Measurements from ENCODE around the gene BMP7. TPM values are rescaled to one million over a fixed set of nuclear protein-coding genes. Genes with fewer than 3 reads are reported as not detected.

Gene BMP7
- total RNA-seq, 3 donors from 2014 or later (not counting 1 experiment from before 2014, with no cell fraction given) = not detected

GRCh38 chr20:57287007-57287880 lies 20.8 kb upstream of the BMP7 start:
- Mint-ChIP-seq H3K36me3 (no peaks in the 10 kb centered on the region), H3K27me3 (ENCODE audit: low read depth in 2 of 2) (peaks cover 42 to 71% of the 10 kb centered on the region in 2 donors), H3K4me1 (peaks cover 0 to 4% of the 10 kb centered on the region in 2 donors), H3K4me3 (no peak overlapping the region), H3K27ac (no peak overlapping the region), H3K9me3 (no peaks in the 10 kb centered on the region)
- DNase-seq = no peak
- Histone ChIP-seq H3K9me3 (ENCODE audit: control insufficient read depth, insufficient read depth, low read length) (no peaks in the 10 kb centered on the region), H3K4me3 (ENCODE audit: low read length) (no peak overlapping the region), H3K4me1 (ENCODE audit: control insufficient read depth, insufficient read depth, low read length) (no peaks in the 10 kb centered on the region), H3K27ac (ENCODE audit: low read length) (no peak overlapping the region), H3K36me3 (ENCODE audit: control insufficient read depth, insufficient read depth, low read length) (no peaks in the 10 kb centered on the region), H3K27me3 (ENCODE audit: control insufficient read depth, insufficient read depth, low read length) (no peaks in the 10 kb centered on the region)
- TF ChIP-seq, protein P1, sequence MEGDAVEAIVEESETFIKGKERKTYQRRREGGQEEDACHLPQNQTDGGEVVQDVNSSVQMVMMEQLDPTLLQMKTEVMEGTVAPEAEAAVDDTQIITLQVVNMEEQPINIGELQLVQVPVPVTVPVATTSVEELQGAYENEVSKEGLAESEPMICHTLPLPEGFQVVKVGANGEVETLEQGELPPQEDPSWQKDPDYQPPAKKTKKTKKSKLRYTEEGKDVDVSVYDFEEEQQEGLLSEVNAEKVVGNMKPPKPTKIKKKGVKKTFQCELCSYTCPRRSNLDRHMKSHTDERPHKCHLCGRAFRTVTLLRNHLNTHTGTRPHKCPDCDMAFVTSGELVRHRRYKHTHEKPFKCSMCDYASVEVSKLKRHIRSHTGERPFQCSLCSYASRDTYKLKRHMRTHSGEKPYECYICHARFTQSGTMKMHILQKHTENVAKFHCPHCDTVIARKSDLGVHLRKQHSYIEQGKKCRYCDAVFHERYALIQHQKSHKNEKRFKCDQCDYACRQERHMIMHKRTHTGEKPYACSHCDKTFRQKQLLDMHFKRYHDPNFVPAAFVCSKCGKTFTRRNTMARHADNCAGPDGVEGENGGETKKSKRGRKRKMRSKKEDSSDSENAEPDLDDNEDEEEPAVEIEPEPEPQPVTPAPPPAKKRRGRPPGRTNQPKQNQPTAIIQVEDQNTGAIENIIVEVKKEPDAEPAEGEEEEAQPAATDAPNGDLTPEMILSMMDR (IDR thresholded peaks at IDR 0.05) = no peak
- intact Hi-C loops (cut with micrococcal nuclease) = no loop called here
- ATAC-seq = no peak
- 63% methylated on average over 10 of the region's 14 CpGs for WGBS (ENCODE audit: insufficient coverage)

DNA sequence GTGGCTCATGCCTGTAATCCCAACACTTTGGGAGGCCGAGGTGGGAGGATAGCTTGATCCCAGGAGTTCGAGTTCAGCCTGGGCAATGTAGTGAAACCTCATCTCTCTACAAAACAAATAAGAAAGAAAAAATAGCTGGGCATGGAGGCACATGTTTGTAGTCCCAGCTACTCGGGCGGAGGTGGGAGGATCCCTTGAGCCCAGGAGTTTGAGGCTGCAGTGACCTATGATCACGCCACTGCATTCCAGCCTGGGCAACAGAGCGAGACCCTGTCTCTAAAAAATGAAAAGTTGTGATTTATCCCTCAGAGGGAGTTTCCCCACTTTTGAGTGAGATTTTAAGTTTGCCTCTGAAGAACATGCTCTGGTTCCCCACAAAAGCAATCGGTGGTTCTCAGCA lies 17.4 kb upstream of the BMP7 start:
- Mint-ChIP-seq H3K9me3 (no peaks in the 10 kb centered on the region), H3K4me3 (no peak overlapping the region), H3K27me3 (ENCODE audit: low read depth in 2 of 2) (peaks cover 34 to 64% of the 10 kb centered on the region in 2 donors), H3K4me1 (peaks cover 0 to 4% of the 10 kb centered on the region in 2 donors), H3K27ac (no peak overlapping the region), H3K36me3 (no peaks in the 10 kb centered on the region)
- 85% methylated on average over 6 of the region's 7 CpGs for WGBS (ENCODE audit: insufficient coverage)
- Histone ChIP-seq H3K27me3 (ENCODE audit: control insufficient read depth, insufficient read depth, low read length) (no peaks in the 10 kb centered on the region), H3K9me3 (ENCODE audit: control insufficient read depth, insufficient read depth, low read length) (no peaks in the 10 kb centered on the region), H3K4me3 (ENCODE audit: low read length) (no peak overlapping the region), H3K4me1 (ENCODE audit: control insufficient read depth, insufficient read depth, low read length) (no peaks in the 10 kb centered on the region), H3K36me3 (ENCODE audit: control insufficient read depth, insufficient read depth, low read length) (no peaks in the 10 kb centered on the region), H3K27ac (ENCODE audit: low read length) (no peak overlapping the region)
- ATAC-seq (no peak), DNase-seq (no peak)
- TF ChIP-seq, protein P1 (IDR thresholded peaks at IDR 0.05) = no peak
- intact Hi-C loops (cut with micrococcal nuclease) = no loop called here

- DNase-seq = no peak
- TF ChIP-seq, protein P1 (IDR thresholded peaks at IDR 0.05) = no peak
- H3K27me3 Mint-ChIP-seq (ENCODE audit: low read depth in 2 of 2) = peaks cover 28 to 55% of the 10 kb centered on the region in 2 donors
- H3K36me3 Mint-ChIP-seq = no peaks in the 10 kb centered on the region
- Histone ChIP-seq H3K9me3 (ENCODE audit: control insufficient read depth, insufficient read depth, low read length) (no peaks in the 10 kb centered on the region), H3K27me3 (ENCODE audit: control insufficient read depth, insufficient read depth, low read length) (no peaks in the 10 kb centered on the region), H3K36me3 (ENCODE audit: control insufficient read depth, insufficient read depth, low read length) (no peaks in the 10 kb centered on the region), H3K4me1 (ENCODE audit: control insufficient read depth, insufficient read depth, low read length) (no peaks in the 10 kb centered on the region), H3K27ac (ENCODE audit: low read length) (no peak overlapping the region), H3K4me3 (ENCODE audit: low read length) (no peak overlapping the region)
- ATAC-seq = no peak
- intact Hi-C loops (cut with micrococcal nuclease) = no loop called here
- H3K4me1 Mint-ChIP-seq = peaks cover 0 to 4% of the 10 kb centered on the region in 2 donors
- no peaks in the 10 kb centered on the region for H3K9me3 Mint-ChIP-seq
- 40% methylated on average over 18 of the region's 18 CpGs for WGBS (ENCODE audit: insufficient coverage)
- no peak overlapping the region for H3K27ac Mint-ChIP-seq
- no peak overlapping the region for H3K4me3 Mint-ChIP-seq
Observed at GRCh38 chr20:57282670-57283361, 16.4 kb upstream of the BMP7 start.

All from natural killer cell (primary cell).